Trophoblast cell (in vitro differentiated cells and primary cell): Measurements from ENCODE around the gene CPXM1.

ENCODE experiments used
- DNase-seq, 2 donors: peaks; one replicate each; pipeline ENCODE4 v3.0.0-alpha.2; 2016
- H2AFZ ChIP-seq: 2 replicates; pipeline ENCODE4 v1.6.1; 2013; ENCODE audit warnings: low read length, moderate library complexity, mild to moderate bottlenecking; ENCODE audit not compliant: insufficient read depth, poor library complexity
- H2AK5ac ChIP-seq: 2 replicates; pipeline ENCODE4 v1.6.1; 2013; ENCODE audit warnings: mild to moderate bottlenecking, low read length
- H2BK120ac ChIP-seq: 2 replicates; pipeline ENCODE4 v1.6.1; 2013; ENCODE audit warnings: low read length, mild to moderate bottlenecking, moderate library complexity; ENCODE audit not compliant: insufficient read depth, poor library complexity
- H2BK12ac ChIP-seq: 2 replicates; pipeline ENCODE4 v1.6.1; 2013; ENCODE audit warnings: mild to moderate bottlenecking, low read length, moderate library complexity
- H2BK5ac ChIP-seq: 2 replicates; pipeline ENCODE4 v1.6.1; 2013; ENCODE audit warnings: low read length, low read depth, moderate library complexity, mild to moderate bottlenecking; ENCODE audit not compliant: poor library complexity
- H3K14ac ChIP-seq: 2 replicates; pipeline ENCODE4 v1.6.1; 2013; ENCODE audit warnings: mild to moderate bottlenecking, low read length
- H3K18ac ChIP-seq: 2 replicates; pipeline ENCODE4 v1.6.1; 2013; ENCODE audit warnings: mild to moderate bottlenecking, low read length
- H3K23ac ChIP-seq: 2 replicates; pipeline ENCODE4 v1.6.1; 2013; ENCODE audit warnings: low read length
- H3K27ac ChIP-seq: 2 replicates; pipeline ENCODE4 v1.5.1; 2013; ENCODE audit warnings: low read depth, mild to moderate bottlenecking, inconsistent platforms, low read length, moderate library complexity
- H3K27me3 ChIP-seq: 2 replicates; pipeline ENCODE4 v1.6.1; 2013; ENCODE audit warnings: inconsistent platforms, mild to moderate bottlenecking, low read length, moderate library complexity; ENCODE audit not compliant: insufficient read depth
- H3K36me3 ChIP-seq, 2 experiments: 1 replicate in 1 of 2; 2 replicates in 1 of 2; pipeline ENCODE4 v1.6.1; 2013; ENCODE audit warnings: low read length in 2 of 2, mild to moderate bottlenecking in 2 of 2, moderate library complexity in 1 of 2; ENCODE audit not compliant: insufficient read depth in 2 of 2, control insufficient read depth in 1 of 2
- H3K4ac ChIP-seq: 2 replicates; pipeline ENCODE4 v1.6.1; 2013; ENCODE audit warnings: low read depth, mild to moderate bottlenecking, low read length, moderate library complexity
- H3K4me1 ChIP-seq, 2 experiments: 1 replicate in 1 of 2; 2 replicates in 1 of 2; pipeline ENCODE4 v1.6.1; 2013; ENCODE audit warnings: low read length in 2 of 2, mild to moderate bottlenecking in 2 of 2, moderate library complexity in 1 of 2; ENCODE audit not compliant: insufficient read depth in 2 of 2, control insufficient read depth in 1 of 2
- H3K4me2 ChIP-seq: 2 replicates; pipeline ENCODE4 v1.6.1; 2013; ENCODE audit warnings: inconsistent platforms, mild to moderate bottlenecking, low read length, moderate library complexity
- H3K4me3 ChIP-seq: 2 replicates; pipeline ENCODE4 v1.5.1; 2013; ENCODE audit warnings: mild to moderate bottlenecking, low read depth, low read length, inconsistent platforms
- H3K79me1 ChIP-seq: one replicate; pipeline ENCODE4 v1.6.1; 2013; ENCODE audit warnings: low read length
- H3K79me2 ChIP-seq: 2 replicates; pipeline ENCODE4 v1.6.1; 2013; ENCODE audit warnings: low read length, mild to moderate bottlenecking; ENCODE audit not compliant: control insufficient read depth, insufficient read depth, poor library complexity
- H3K9ac ChIP-seq: 2 replicates; pipeline ENCODE4 v1.6.1; 2013; ENCODE audit warnings: mild to moderate bottlenecking, low read length
- H3K9me3 ChIP-seq: 2 replicates; pipeline ENCODE4 v1.6.1; 2013; ENCODE audit warnings: low read depth, mild to moderate bottlenecking, control low read depth, inconsistent platforms, low read length; ENCODE audit not compliant: insufficient read depth
- H4K12ac ChIP-seq: 2 replicates; pipeline ENCODE4 v1.6.1; 2013; ENCODE audit warnings: low read depth, mild to moderate bottlenecking, low read length, moderate library complexity
- H4K8ac ChIP-seq: 2 replicates; pipeline ENCODE4 v1.6.1; 2013; ENCODE audit warnings: low read depth, mild to moderate bottlenecking, low read length, moderate library complexity
- H4K91ac ChIP-seq: one replicate; pipeline ENCODE4 v1.6.1; 2013; ENCODE audit warnings: low read depth, mild to moderate bottlenecking, low read length, moderate library complexity
- WGBS: extraction: QIAGEN DNeasy Blood & Tissue Kit; methylation state at CpG from one replicate; pipeline ENCODE4 v1.1.7; 2013; ENCODE audit warnings: missing lambda C conversion rate; ENCODE audit not compliant: insufficient read length, insufficient coverage; ENCODE audit errors: extremely low coverage; 5-methylcytosine and 5-hydroxymethylcytosine counted together

CPXM1 gene

GRCh38 chr20:2760952-2761305 lies 39.5 kb downstream of the CPXM1 start:
- Histone ChIP-seq H2BK120ac (no peak overlapping the region), H3K27me3 (no peaks in the 10 kb centered on the region), H3K14ac (no peak overlapping the region), H3K18ac (no peak overlapping the region), H3K4me1 (no peaks in the 10 kb centered on the region), H3K23ac (no peak overlapping the region), H2AK5ac (no peak overlapping the region), H3K36me3 (no peaks in the 10 kb centered on the region), H2AFZ (no peak overlapping the region), H2BK5ac (no peak overlapping the region), H3K79me2 (no peaks in the 10 kb centered on the region), H3K9ac (no peak overlapping the region), H4K12ac (no peak overlapping the region), H3K79me1 (no peaks in the 10 kb centered on the region), H3K9me3 (no peaks in the 10 kb centered on the region), H2BK12ac (no peak overlapping the region), H3K4me3 (no peak overlapping the region), H3K4me2 (no peak overlapping the region), H4K8ac (no peak overlapping the region), H3K27ac (no peak overlapping the region), H4K91ac (no peak overlapping the region), H3K4ac (no peak overlapping the region)
- no CpG with 5 or more reads among the region's 2 CpGs for WGBS
- DNase-seq: no peak

- H3K27me3 ChIP-seq: no peaks in the 10 kb centered on the region
- no peaks in the 10 kb centered on the region for H3K4me1 ChIP-seq
- H3K9me3 ChIP-seq: no peaks in the 10 kb centered on the region
- H3K36me3 ChIP-seq: no peaks in the 10 kb centered on the region
- no peak overlapping the region for H4K8ac ChIP-seq
- H2BK120ac ChIP-seq: no peak overlapping the region
- no peak overlapping the region for H2AFZ ChIP-seq
- no peak overlapping the region for H2BK12ac ChIP-seq
- no peak overlapping the region for H3K4ac ChIP-seq
- no peak overlapping the region for H2BK5ac ChIP-seq
- no CpG with 5 or more reads among the region's 7 CpGs for WGBS
- H3K18ac ChIP-seq: no peak overlapping the region
- H2AK5ac ChIP-seq: no peak overlapping the region
- H3K9ac ChIP-seq: no peak overlapping the region
- no peak overlapping the region for H4K91ac ChIP-seq
- no peak overlapping the region for H3K4me2 ChIP-seq
- no peaks in the 10 kb centered on the region for H3K79me2 ChIP-seq
- no peak overlapping the region for H3K4me3 ChIP-seq
- H4K12ac ChIP-seq: no peak overlapping the region
- no peak overlapping the region for H3K14ac ChIP-seq
- no peak overlapping the region for H3K27ac ChIP-seq
- H3K23ac ChIP-seq: no peak overlapping the region
- DNase-seq: no peak
- H3K79me1 ChIP-seq: no peaks in the 10 kb centered on the region
Measured at GRCh38 chr20:2760297-2760951, 40.0 kb downstream of the CPXM1 start.

- Histone ChIP-seq H3K14ac (no peak overlapping the region), H2AK5ac (no peak overlapping the region), H3K79me1 (no peaks in the 10 kb centered on the region), H3K9me3 (no peaks in the 10 kb centered on the region), H2AFZ (no peak overlapping the region), H3K27me3 (no peaks in the 10 kb centered on the region), H3K4me3 (no peak overlapping the region), H3K27ac (no peak overlapping the region), H3K23ac (no peak overlapping the region), H3K36me3 (no peaks in the 10 kb centered on the region), H4K12ac (no peak overlapping the region), H4K91ac (no peak overlapping the region), H3K79me2 (no peaks in the 10 kb centered on the region), H3K4ac (no peak overlapping the region), H2BK5ac (no peak overlapping the region), H3K4me1 (no peaks in the 10 kb centered on the region), H2BK120ac (no peak overlapping the region), H3K18ac (no peak overlapping the region), H3K9ac (no peak overlapping the region), H2BK12ac (no peak overlapping the region), H4K8ac (no peak overlapping the region), H3K4me2 (no peak overlapping the region)
- DNase-seq: no peak
- WGBS: no CpG with 5 or more reads among the region's 19 CpGs
Measured at GRCh38 chr20:2759603-2760296, 40.7 kb downstream of the CPXM1 start.

GRCh38 chr20:2759143-2759542 lies 41.3 kb downstream of the CPXM1 start:
- Histone ChIP-seq H3K9ac (no peak overlapping the region), H4K91ac (no peak overlapping the region), H4K8ac (no peak overlapping the region), H3K79me2 (no peaks in the 10 kb centered on the region), H2BK120ac (no peak overlapping the region), H3K79me1 (no peaks in the 10 kb centered on the region), H4K12ac (no peak overlapping the region), H3K4me1 (no peaks in the 10 kb centered on the region), H3K9me3 (no peaks in the 10 kb centered on the region), H3K4ac (no peak overlapping the region), H2AK5ac (no peak overlapping the region), H3K14ac (no peak overlapping the region), H3K18ac (no peak overlapping the region), H2AFZ (no peak overlapping the region), H3K4me3 (no peak overlapping the region), H2BK12ac (no peak overlapping the region), H3K23ac (no peak overlapping the region), H3K36me3 (no peaks in the 10 kb centered on the region), H2BK5ac (no peak overlapping the region), H3K27ac (no peak overlapping the region), H3K27me3 (no peaks in the 10 kb centered on the region), H3K4me2 (no peak overlapping the region)
- no CpG with 5 or more reads among the region's 10 CpGs for WGBS
- DNase-seq: no peak
